GM13977 (cell line): ENCODE results near the gene HYAL4.
A peak's percentile ranks its signal among the peaks of the same experiment; 100 is the strongest.

Experiments used
- DNase-seq: peaks from one replicate; pipeline ENCODE4 v3.0.0; 2012; ENCODE audit warnings: low spot score
- in situ Hi-C: fragments of 300-500 bp; cut with MboI; formaldehyde crosslinking; loops from one replicate; pipeline ENCODE4 v1.12.0; 2022; ENCODE audit warnings: low sequenced_read_pairs, low pct_unique_long_range_greater_than_20kb, mixed read lengths, inconsistent platforms; ENCODE audit not compliant: unreplicated experiment
- TF ChIP-seq, protein P1 (sequence below): IDR thresholded peaks from 2 replicates; pipeline ENCODE4 v1.5.1; 2012; ENCODE audit warnings: mild to moderate bottlenecking, control low read depth; ENCODE audit not compliant: insufficient read depth; ENCODE audit errors: extremely low read depth, missing control alignments

HYAL4 gene

DNA sequence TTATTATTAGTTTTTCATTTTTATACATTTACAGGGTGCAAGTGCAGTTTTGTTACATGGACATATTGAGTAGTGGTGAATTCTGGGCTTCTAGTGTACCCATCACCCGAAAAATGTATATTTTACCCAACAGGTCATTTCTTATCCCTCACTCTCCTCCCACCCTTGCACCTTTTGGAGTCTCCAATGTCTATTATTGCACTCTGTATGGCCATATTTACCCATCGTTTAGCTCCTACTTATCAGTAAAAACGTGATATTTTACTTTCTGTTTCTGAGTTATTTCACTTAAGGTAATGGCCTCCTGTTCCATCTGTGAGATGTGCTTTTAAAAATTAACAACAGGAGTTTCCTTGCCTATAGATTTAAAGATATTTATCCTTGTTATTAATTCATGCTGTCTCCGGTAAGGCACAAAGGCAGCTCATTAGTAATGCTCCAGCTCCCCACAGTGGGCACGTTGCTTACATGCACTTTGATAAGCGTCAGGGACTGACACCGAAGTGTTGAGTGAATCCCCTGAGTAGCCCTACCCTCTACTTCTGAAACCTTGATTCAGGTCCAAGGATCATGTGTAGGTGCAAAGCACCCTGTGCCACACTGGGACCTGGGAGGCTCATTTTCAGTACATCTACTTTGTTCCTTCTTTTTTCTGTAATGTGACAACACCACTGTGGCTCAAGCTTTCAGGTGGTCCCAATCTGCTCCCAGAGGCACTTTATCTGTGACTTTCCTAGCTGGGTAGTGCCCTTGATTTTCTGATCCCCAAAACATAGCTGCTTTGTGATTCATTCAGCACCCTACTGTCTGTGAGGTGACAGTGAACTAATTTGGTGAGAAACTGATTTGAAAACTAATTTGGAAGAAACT, 27.3 kb downstream of the HYAL4 start:
- TF ChIP-seq, protein P1, sequence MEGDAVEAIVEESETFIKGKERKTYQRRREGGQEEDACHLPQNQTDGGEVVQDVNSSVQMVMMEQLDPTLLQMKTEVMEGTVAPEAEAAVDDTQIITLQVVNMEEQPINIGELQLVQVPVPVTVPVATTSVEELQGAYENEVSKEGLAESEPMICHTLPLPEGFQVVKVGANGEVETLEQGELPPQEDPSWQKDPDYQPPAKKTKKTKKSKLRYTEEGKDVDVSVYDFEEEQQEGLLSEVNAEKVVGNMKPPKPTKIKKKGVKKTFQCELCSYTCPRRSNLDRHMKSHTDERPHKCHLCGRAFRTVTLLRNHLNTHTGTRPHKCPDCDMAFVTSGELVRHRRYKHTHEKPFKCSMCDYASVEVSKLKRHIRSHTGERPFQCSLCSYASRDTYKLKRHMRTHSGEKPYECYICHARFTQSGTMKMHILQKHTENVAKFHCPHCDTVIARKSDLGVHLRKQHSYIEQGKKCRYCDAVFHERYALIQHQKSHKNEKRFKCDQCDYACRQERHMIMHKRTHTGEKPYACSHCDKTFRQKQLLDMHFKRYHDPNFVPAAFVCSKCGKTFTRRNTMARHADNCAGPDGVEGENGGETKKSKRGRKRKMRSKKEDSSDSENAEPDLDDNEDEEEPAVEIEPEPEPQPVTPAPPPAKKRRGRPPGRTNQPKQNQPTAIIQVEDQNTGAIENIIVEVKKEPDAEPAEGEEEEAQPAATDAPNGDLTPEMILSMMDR, result peak; percentile 76
- peak; percentile 43 for DNase-seq
- in situ Hi-C loops, result no loop called here

DNA sequence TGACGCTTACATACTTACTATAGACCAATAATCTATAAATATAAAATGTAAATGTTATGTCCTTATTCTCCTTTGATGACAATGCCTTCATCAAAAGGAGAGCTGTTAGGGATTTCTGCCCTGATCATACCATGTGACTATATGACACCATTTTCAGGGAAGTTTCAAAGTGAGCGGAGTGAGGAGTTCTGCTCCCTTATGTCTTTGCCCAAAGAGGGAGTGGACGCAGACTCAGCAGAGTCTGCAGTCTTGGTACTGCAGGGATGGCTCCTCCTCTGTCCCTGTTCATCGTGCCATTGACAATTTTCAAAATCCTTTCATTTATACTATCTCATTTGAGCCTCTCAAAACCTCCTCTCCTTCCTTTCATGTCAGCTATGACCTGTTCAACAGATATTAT, 27.9 kb downstream of the HYAL4 start:
- in situ Hi-C loops, result no loop called here
- no peak for DNase-seq
- TF ChIP-seq, protein P1, result no peak

DNA sequence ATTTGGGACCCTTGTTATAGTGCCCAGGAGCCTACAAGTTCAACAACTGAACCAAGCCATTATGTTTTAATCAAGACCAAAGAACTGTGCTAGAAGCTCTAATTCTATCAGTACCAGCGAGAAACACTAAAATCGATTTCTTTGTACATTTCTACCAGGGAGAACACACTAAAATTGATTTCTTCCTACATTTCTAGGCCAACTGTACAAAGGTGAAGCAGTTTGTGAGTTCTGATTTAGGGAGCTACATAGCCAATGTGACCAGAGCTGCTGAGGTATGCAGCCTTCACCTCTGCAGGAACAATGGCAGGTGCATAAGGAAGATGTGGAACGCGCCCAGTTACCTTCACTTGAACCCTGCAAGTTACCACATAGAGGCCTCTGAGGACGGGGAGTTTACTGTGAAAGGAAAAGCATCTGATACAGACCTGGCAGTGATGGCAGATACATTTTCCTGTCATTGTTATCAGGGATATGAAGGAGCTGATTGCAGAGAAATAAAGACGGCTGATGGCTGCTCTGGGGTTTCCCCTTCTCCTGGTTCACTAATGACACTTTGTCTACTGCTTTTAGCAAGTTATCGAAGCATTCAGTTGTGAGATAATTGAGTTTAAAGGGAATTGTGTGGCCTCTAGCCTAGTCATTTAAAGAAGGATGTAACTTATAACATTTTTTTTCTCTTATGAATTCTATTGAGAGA, 31.7 kb downstream of the HYAL4 start:
- TF ChIP-seq, protein P1, result no peak
- in situ Hi-C loops, result no loop called here

DNA sequence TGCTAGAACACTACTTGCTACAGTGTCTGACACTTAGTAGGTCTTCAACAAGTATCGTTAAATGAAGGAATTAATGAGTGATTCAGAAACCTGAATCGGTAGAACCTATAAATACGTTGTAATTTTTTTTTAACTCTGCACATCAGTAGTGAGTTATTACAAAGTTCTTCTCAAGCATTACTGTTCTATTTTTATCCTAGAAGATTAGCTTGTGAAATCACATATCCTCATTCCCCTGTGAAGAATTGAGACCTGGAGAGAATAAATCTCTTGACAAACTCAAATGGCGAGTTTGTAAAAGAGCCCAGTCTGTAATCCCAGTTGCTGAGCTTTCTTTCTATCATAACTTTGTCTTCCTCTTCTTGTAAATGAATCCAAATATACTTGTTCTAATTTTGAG, 34.7 kb downstream of the HYAL4 start:
- TF ChIP-seq, protein P1, result no peak
- in situ Hi-C loops, result no loop called here
- no peak for DNase-seq

More for the DNA sequence above, 31.7 kb downstream of the HYAL4 start:
- no peak for DNase-seq

DNA sequence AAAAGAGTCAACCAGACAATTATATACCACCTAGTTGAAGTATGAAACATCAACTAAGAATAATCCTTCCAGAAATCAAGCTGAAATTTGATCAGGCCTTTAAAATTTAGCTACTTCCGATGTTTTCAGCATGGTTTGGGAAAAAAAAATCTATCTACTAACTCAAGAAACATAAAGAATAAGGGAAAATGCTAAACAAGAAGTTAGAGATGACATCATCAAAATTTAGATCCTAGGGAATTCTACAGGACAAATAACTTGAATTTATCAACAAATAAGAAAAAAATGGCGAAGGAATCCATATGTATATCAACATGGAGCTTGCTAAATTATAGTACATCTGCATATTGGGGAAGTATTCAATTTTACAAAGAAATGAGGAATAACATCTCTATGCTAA, 36.3 kb downstream of the HYAL4 start:
- TF ChIP-seq, protein P1, result no peak
- in situ Hi-C loops, result no loop called here
- no peak for DNase-seq

DNA sequence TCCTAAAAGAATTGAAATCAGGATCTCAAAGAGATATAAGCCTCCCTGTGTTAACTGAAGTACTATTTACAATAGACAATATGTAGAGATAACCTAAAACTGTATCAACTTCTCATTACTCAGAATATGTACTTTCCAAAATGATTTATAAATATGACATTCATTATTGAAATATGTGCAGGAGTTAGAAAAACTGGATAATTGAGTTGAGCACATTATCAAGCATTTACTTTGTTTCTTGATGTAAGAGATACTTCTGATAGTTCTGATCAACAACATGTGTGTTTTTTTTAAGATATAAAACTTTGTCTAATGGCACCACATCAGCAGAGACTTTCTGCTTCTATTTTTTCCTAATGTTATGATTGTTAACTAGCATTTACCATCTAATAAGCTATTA, 38.2 kb downstream of the HYAL4 start:
- in situ Hi-C loops, result no loop called here
- no peak for DNase-seq
- TF ChIP-seq, protein P1, result no peak
